Raji (cell line): ENCODE results near the gene TSGA10IP.

Experiments used
- POLR2A ChIP-seq: IDR thresholded peaks from 2 replicates; pipeline ENCODE4 v1.6.1; 2011; ENCODE audit warnings: low read depth, low read length, control low read depth; ENCODE audit not compliant: insufficient read depth

TSGA10IP gene

GRCh38 chr11:66001942-66002647, 56.8 kb downstream of the TSGA10IP start, which contains the start of the genes BANF1 and EIF1AD:
Gene BANF1, plus strand, starts transcription at chr11:66002503. Its CDS starts 748 bp downstream, at chr11:66003251.
Gene EIF1AD, minus strand, starts transcription at chr11:66002157. Its CDS starts 1,768 bp downstream, at chr11:66000389.
- peak; percentile 92 for TF ChIP-seq POLR2A

- TF ChIP-seq POLR2A: peak; percentile 67; the same call in 1 of the 2 replicates
Observed at GRCh38 chr11:66002648-66003225, 57.5 kb downstream of the TSGA10IP start.

GRCh38 chr11:66003291-66003690, 58.0 kb downstream of the TSGA10IP start:
- no peak for TF ChIP-seq POLR2A

- TF ChIP-seq POLR2A: no peak
Observed at GRCh38 chr11:66004186-66004585, 58.9 kb downstream of the TSGA10IP start.

GRCh38 chr11:66006134-66006890, 61.0 kb downstream of the TSGA10IP start:
- peak; percentile 14; the same call in 1 of the 2 replicates for TF ChIP-seq POLR2A

GRCh38 chr11:66006891-66007176, 61.6 kb downstream of the TSGA10IP start:
- TF ChIP-seq POLR2A: no peak

- TF ChIP-seq POLR2A: no peak
Observed at GRCh38 chr11:66007201-66007634, 61.9 kb downstream of the TSGA10IP start.

GRCh38 chr11:66008095-66008467, 62.8 kb downstream of the TSGA10IP start:
- TF ChIP-seq POLR2A: no peak

- TF ChIP-seq POLR2A: no peak
Observed at GRCh38 chr11:66008468-66009101, 63.3 kb downstream of the TSGA10IP start.
